Natural killer cell treated with Interleukin-12 subunit alpha and Interleukin-12 subunit beta and Interleukin-15 and Interleukin-18, amount 100 ng/mL, for 72 hours (primary cell): Measurements from ENCODE around the gene KRT81. TPM values are rescaled to one million over a fixed set of nuclear protein-coding genes. Genes with fewer than 3 reads are reported as not detected.
"Not testable (repeated sequence)": the region's sequence is repeated elsewhere in the genome, so short reads cannot be mapped to it uniquely, and the experiment has no call there.

ENCODE experiments used
- ATAC-seq, 2 donors: fragments of 150-1000 bp; cut with Tn5 transposase in 1 of 2; sonication (Bioruptor Pico), chemical (Tn5 transposase) in 1 of 2; 2 replicates each; pipeline ENCODE4 v1.10.0; 2021
- DNase-seq: peaks from one replicate; pipeline ENCODE4 v3.0.0; 2022; ENCODE audit warnings: low spot score
- H3K27ac Mint-ChIP-seq, 2 donors: 1 replicate in 1 of 2; 2 replicates in 1 of 2; pipeline ENCODE4 v1.8.0; 2022; ENCODE audit warnings: mixed read lengths in 2 of 2, mild to moderate bottlenecking in 1 of 2, moderate library complexity in 1 of 2
- H3K27me3 Mint-ChIP-seq, 2 donors: 1 replicate in 1 of 2; 2 replicates in 1 of 2; pipeline ENCODE4 v1.8.0; 2022; ENCODE audit warnings: mixed read lengths in 2 of 2
- H3K36me3 Mint-ChIP-seq: one replicate; pipeline ENCODE4 v1.8.0; 2022; ENCODE audit warnings: mixed read lengths
- H3K4me1 Mint-ChIP-seq, 2 donors: 1 replicate in 1 of 2; 2 replicates in 1 of 2; pipeline ENCODE4 v1.8.0; 2022; ENCODE audit warnings: low read depth in 2 of 2, mixed read lengths in 2 of 2, mild to moderate bottlenecking in 1 of 2
- H3K4me3 Mint-ChIP-seq: one replicate; pipeline ENCODE4 v1.8.0; 2022; ENCODE audit warnings: mixed read lengths
- H3K9me3 Mint-ChIP-seq: 2 replicates; pipeline ENCODE4 v1.8.0; 2022; ENCODE audit warnings: mixed read lengths
- total RNA-seq, 2 donors: library from RNA; stranded (reverse); gene quantifications; one replicate each; pipeline ENCODE4 v1.2.3, GENCODE V29; 2022

Gene KRT81
- total RNA-seq, 2 donors from 2014 or later, result 0.22 TPM; not detected in 1

DNA sequence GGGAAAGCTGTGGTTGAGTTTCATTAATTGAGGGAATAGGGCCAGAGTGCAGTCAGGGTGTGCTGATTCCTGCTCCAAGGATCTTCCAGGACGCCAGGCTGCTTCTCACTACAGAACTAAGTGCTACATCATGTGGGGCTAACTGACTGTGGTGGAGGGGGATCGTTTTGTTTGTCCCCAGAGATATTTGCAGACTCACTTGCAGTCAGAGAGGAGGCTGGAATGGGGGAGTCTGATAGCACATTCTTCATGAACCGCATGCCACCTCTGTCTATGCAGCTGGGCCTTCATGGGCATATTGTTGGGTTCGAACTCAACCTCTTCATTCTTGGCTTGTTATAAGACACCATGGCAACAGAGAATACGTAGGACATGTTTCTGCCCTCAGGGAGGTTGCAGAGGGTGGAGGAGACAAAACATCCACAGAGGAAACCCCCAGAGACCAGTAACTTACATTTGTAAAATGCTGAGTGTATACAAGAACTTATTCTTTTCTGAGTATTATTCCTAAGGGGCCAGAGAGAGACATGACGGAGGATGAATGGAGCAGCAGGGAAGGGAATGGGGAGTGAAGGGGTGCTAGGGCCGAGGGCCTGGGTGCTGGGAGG lies 45.3 kb downstream of the KRT81 start:
- Mint-ChIP-seq H3K4me3 (no peak overlapping the region), H3K27ac (peak overlapping the region in 1 of 2 donors; percentile 78), H3K9me3 (no peaks in the 10 kb centered on the region), H3K4me1 (peaks cover 20 to 39% of the 10 kb centered on the region in 2 donors), H3K27me3 (peaks cover 12 to 18% of the 10 kb centered on the region in 2 donors), H3K36me3 (no peaks in the 10 kb centered on the region)
- ATAC-seq (no peak), DNase-seq (no peak)

- Mint-ChIP-seq H3K4me1 (peaks cover 20 to 39% of the 10 kb centered on the region in 2 donors), H3K27ac (peak overlapping the region; percentile 80 to 98), H3K36me3 (no peaks in the 10 kb centered on the region), H3K27me3 (peaks cover 12 to 16% of the 10 kb centered on the region in 2 donors), H3K9me3 (no peaks in the 10 kb centered on the region), H3K4me3 (no peak overlapping the region)
- no peak for DNase-seq
- no peak for ATAC-seq
Observed at GRCh38 chr12:52245259-52245961, 45.9 kb downstream of the KRT81 start.

- peak in 1 of 2 donors; percentile 7 for ATAC-seq
- H3K4me1 Mint-ChIP-seq, result peaks cover 15 to 34% of the 10 kb centered on the region in 2 donors
Observed at GRCh38 chr12:52244615-52244994, 46.7 kb downstream of the KRT81 start.

GRCh38 chr12:52243856-52244614 lies 47.3 kb downstream of the KRT81 start:
- H3K27me3 Mint-ChIP-seq, result peaks cover under 1 to 8% of the 10 kb centered on the region in 2 donors
- no peaks in the 10 kb centered on the region for H3K9me3 Mint-ChIP-seq
- peak overlapping the region; percentile 70 for H3K4me3 Mint-ChIP-seq
- peak; percentile 95 to 96 for ATAC-seq
- H3K36me3 Mint-ChIP-seq, result no peaks in the 10 kb centered on the region
- DNase-seq, result peak; percentile 81
- H3K4me1 Mint-ChIP-seq, result peaks cover 13 to 31% of the 10 kb centered on the region in 2 donors
- H3K27ac Mint-ChIP-seq, result peak overlapping the region; percentile 80 to 98

More at GRCh38 chr12:52244615-52244994, 46.7 kb downstream of the KRT81 start:
- no peaks in the 10 kb centered on the region for H3K36me3 Mint-ChIP-seq
- peak overlapping the region; percentile 70 for H3K4me3 Mint-ChIP-seq
- H3K9me3 Mint-ChIP-seq, result no peaks in the 10 kb centered on the region
- DNase-seq, result no peak
- peak overlapping the region; percentile 80 to 98 for H3K27ac Mint-ChIP-seq
- H3K27me3 Mint-ChIP-seq, result peaks cover 6 to 11% of the 10 kb centered on the region in 2 donors

DNA sequence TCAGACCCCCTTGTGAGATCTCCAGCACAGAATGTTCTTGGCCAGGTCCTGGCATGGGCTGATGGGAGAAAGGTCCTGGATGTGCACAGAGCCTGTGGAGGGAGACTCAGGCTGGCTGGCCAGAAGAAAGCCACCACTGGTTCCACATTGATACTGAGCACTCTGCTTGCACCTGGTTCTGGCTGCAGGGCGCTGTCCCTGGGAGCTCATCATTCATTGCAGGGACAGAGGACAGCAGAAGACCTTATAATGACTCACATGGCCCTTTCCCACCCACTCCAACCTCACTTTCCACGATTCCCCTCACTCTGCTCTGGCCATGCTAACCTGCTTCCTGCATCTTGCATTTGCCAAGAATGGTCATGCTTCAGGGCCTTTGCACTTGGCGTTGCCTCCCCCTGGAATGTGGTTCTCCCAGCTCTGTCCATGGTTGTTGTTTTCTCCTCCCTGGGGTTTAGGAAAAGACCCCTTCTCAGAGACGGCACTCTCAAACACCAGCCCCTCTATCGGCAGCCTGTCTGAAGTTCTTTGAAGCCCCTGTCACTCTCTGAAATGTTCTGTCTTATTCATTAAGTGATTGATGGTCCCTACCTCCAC lies 48.0 kb downstream of the KRT81 start:
- no peak for ATAC-seq
- Mint-ChIP-seq H3K4me1 (peaks cover 13 to 31% of the 10 kb centered on the region in 2 donors), H3K36me3 (no peaks in the 10 kb centered on the region), H3K9me3 (no peaks in the 10 kb centered on the region), H3K4me3 (peak overlapping the region; percentile 40), H3K27ac (peak overlapping the region; percentile 80 to 98), H3K27me3 (peaks cover 0 to 8% of the 10 kb centered on the region in 2 donors)
- no peak for DNase-seq

GRCh38 chr12:52242442-52243258 lies 48.7 kb downstream of the KRT81 start:
- DNase-seq (no peak), ATAC-seq (no peak)
- no peak overlapping the region for H3K4me3 Mint-ChIP-seq
- peaks cover 13 to 31% of the 10 kb centered on the region in 2 donors for H3K4me1 Mint-ChIP-seq
- H3K9me3 Mint-ChIP-seq, result no peaks in the 10 kb centered on the region
- peak overlapping the region in 1 of 2 donors; percentile 98 for H3K27ac Mint-ChIP-seq
- peaks cover 0 to 3% of the 10 kb centered on the region in 2 donors for H3K27me3 Mint-ChIP-seq
- H3K36me3 Mint-ChIP-seq, result no peaks in the 10 kb centered on the region

- DNase-seq, result no peak
- Mint-ChIP-seq H3K36me3 (no peaks in the 10 kb centered on the region), H3K4me3 (no peak overlapping the region), H3K27me3 (no peaks in the 10 kb centered on the region), H3K4me1 (peaks cover 13 to 23% of the 10 kb centered on the region in 2 donors), H3K9me3 (no peaks in the 10 kb centered on the region), H3K27ac (no peak overlapping the region)
- no peak for ATAC-seq
Observed at GRCh38 chr12:52241205-52241842, 50.0 kb downstream of the KRT81 start.

- H3K36me3 Mint-ChIP-seq, H3K27me3 Mint-ChIP-seq, H3K4me3 Mint-ChIP-seq, H3K27ac Mint-ChIP-seq, ATAC-seq, H3K9me3 Mint-ChIP-seq, DNase-seq: not testable (repeated sequence)
- H3K4me1 Mint-ChIP-seq, result peaks cover 13 to 16% of the 10 kb centered on the region in 2 donors
Observed at GRCh38 chr12:52240247-52240646, 51.1 kb downstream of the KRT81 start.

- no peak for DNase-seq
- Mint-ChIP-seq H3K27me3 (peaks cover 4 to 8% of the 10 kb centered on the region in 2 donors), H3K4me1 (peaks cover 13% of the 10 kb centered on the region in 2 donors), H3K36me3 (no peaks in the 10 kb centered on the region), H3K27ac (no peak overlapping the region), H3K4me3 (no peak overlapping the region), H3K9me3 (no peaks in the 10 kb centered on the region)
- ATAC-seq, result no peak
Observed at GRCh38 chr12:52239767-52240166, 51.6 kb downstream of the KRT81 start.

- Mint-ChIP-seq H3K9me3 (no peaks in the 10 kb centered on the region), H3K36me3 (no peaks in the 10 kb centered on the region), H3K27me3 (peaks cover 8 to 15% of the 10 kb centered on the region in 2 donors), H3K4me3 (no peak overlapping the region), H3K4me1 (peaks cover 7 to 8% of the 10 kb centered on the region in 2 donors), H3K27ac (no peak overlapping the region)
- ATAC-seq (no peak), DNase-seq (no peak)
Observed at GRCh38 chr12:52238916-52239646, 52.3 kb downstream of the KRT81 start.

- no peaks in the 10 kb centered on the region for H3K9me3 Mint-ChIP-seq
- no peak overlapping the region for H3K27ac Mint-ChIP-seq
- no peaks in the 10 kb centered on the region for H3K36me3 Mint-ChIP-seq
- peaks cover 12 to 15% of the 10 kb centered on the region in 2 donors for H3K27me3 Mint-ChIP-seq
- DNase-seq (no peak), ATAC-seq (peak in 1 of 2 donors; percentile 25)
- H3K4me3 Mint-ChIP-seq, result no peak overlapping the region
- peaks cover 0 to under 1% of the 10 kb centered on the region in 2 donors for H3K4me1 Mint-ChIP-seq
Observed at GRCh38 chr12:52238207-52238840, 53.0 kb downstream of the KRT81 start.
